GM12873 (cell line): ENCODE results near the gene RYR1.

Experiments used
- CTCF ChIP-seq: IDR thresholded peaks from 2 replicates; pipeline ENCODE4 v1.5.1; 2012; ENCODE audit warnings: low read depth, mild to moderate bottlenecking, moderate library complexity, low read length, control low read depth; ENCODE audit not compliant: insufficient read depth; ENCODE audit errors: missing control alignments

Gene RYR1

GRCh38 chr19:38448225-38448624 lies 14.7 kb downstream of the RYR1 start:
- TF ChIP-seq CTCF, result no peak

GRCh38 chr19:38449518-38449917 lies 16.0 kb downstream of the RYR1 start:
- no peak for TF ChIP-seq CTCF

GRCh38 chr19:38451036-38451435 lies 17.5 kb downstream of the RYR1 start:
- no peak for TF ChIP-seq CTCF

- no peak for TF ChIP-seq CTCF
Observed at GRCh38 chr19:38451629-38452028, 18.1 kb downstream of the RYR1 start.

GRCh38 chr19:38452430-38453366 lies 19.2 kb downstream of the RYR1 start:
- no peak for TF ChIP-seq CTCF

- no peak for TF ChIP-seq CTCF
Observed at GRCh38 chr19:38453596-38453995, 20.1 kb downstream of the RYR1 start.

GRCh38 chr19:38455031-38455430 lies 21.5 kb downstream of the RYR1 start:
- TF ChIP-seq CTCF, result no peak
